Measurements from ENCODE around the gene NMRAL1.

The NMRAL1 gene

GRCh38 chr16:4455081-4455480 lies 19.3 kb downstream of the NMRAL1 start:
- Histone ChIP-seq H3K36me3 (ENCODE audit: insufficient read depth, low read length) (peaks cover 79% of the 10 kb centered on the region), H3K9me2 (ENCODE audit: low read depth, low read length) (no peaks in the 10 kb centered on the region), H3K4me2 (ENCODE audit: low read length) (no peak overlapping the region), H3K9me3 (ENCODE audit: low read length) (no peaks in the 10 kb centered on the region), H3K9ac (ENCODE audit: low read length) (no peak overlapping the region), H3K27me3 (ENCODE audit: insufficient read depth, low read length) (no peaks in the 10 kb centered on the region), H3K4me1 (ENCODE audit: insufficient read depth, low read length, severe bottlenecking) (no peaks in the 10 kb centered on the region), H2AFZ (ENCODE audit: low read length) (no peak overlapping the region), H3K4me3 (ENCODE audit: low read depth, low read length, poor library complexity, severe bottlenecking) (no peak overlapping the region), H3K27ac (ENCODE audit: low read depth, low read length, poor library complexity, severe bottlenecking) (no peak overlapping the region), H3K79me2 (ENCODE audit: insufficient read depth, low read length) (no peaks in the 10 kb centered on the region), H4K20me1 (ENCODE audit: insufficient read depth, low read length) (no peaks in the 10 kb centered on the region), H3F3A (ENCODE audit: insufficient read depth, low read length) (no peaks in the 10 kb centered on the region)
- TF ChIP-seq CTCF (IDR thresholded peaks at IDR 0.05; ENCODE audit: low read length) (no peak), EZH2 (IDR thresholded peaks at IDR 0.05; ENCODE audit: borderline replicate concordance, low read length) (no peak)

- H3K27me3 ChIP-seq (ENCODE audit: insufficient read depth, low read length), result no peaks in the 10 kb centered on the region
- H3K27ac ChIP-seq (ENCODE audit: low read depth, low read length, poor library complexity, severe bottlenecking), result no peak overlapping the region
- peaks cover 81% of the 10 kb centered on the region for H3K36me3 ChIP-seq (ENCODE audit: insufficient read depth, low read length)
- H3F3A ChIP-seq (ENCODE audit: insufficient read depth, low read length), result no peaks in the 10 kb centered on the region
- no peaks in the 10 kb centered on the region for H4K20me1 ChIP-seq (ENCODE audit: insufficient read depth, low read length)
- no peak overlapping the region for H3K4me2 ChIP-seq (ENCODE audit: low read length)
- no peak for TF ChIP-seq CTCF (IDR thresholded peaks at IDR 0.05; ENCODE audit: low read length)
- no peak for TF ChIP-seq EZH2 (IDR thresholded peaks at IDR 0.05; ENCODE audit: borderline replicate concordance, low read length)
- H3K4me1 ChIP-seq (ENCODE audit: insufficient read depth, low read length, severe bottlenecking), result no peaks in the 10 kb centered on the region
- no peaks in the 10 kb centered on the region for H3K9me2 ChIP-seq (ENCODE audit: low read depth, low read length)
- H3K79me2 ChIP-seq (ENCODE audit: insufficient read depth, low read length), result no peaks in the 10 kb centered on the region
- no peak overlapping the region for H3K9ac ChIP-seq (ENCODE audit: low read length)
- no peaks in the 10 kb centered on the region for H3K9me3 ChIP-seq (ENCODE audit: low read length)
- H3K4me3 ChIP-seq (ENCODE audit: low read depth, low read length, poor library complexity, severe bottlenecking), result no peak overlapping the region
- no peak overlapping the region for H2AFZ ChIP-seq (ENCODE audit: low read length)
Observed at GRCh38 chr16:4454623-4455022, 19.8 kb downstream of the NMRAL1 start.

GRCh38 chr16:4452674-4453073 lies 21.8 kb downstream of the NMRAL1 start:
- no peaks in the 10 kb centered on the region for H4K20me1 ChIP-seq (ENCODE audit: insufficient read depth, low read length)
- no peaks in the 10 kb centered on the region for H3K79me2 ChIP-seq (ENCODE audit: insufficient read depth, low read length)
- no peaks in the 10 kb centered on the region for H3F3A ChIP-seq (ENCODE audit: insufficient read depth, low read length)
- no peak overlapping the region for H3K4me3 ChIP-seq (ENCODE audit: low read depth, low read length, poor library complexity, severe bottlenecking)
- H3K36me3 ChIP-seq (ENCODE audit: insufficient read depth, low read length), result peaks cover 92% of the 10 kb centered on the region
- no peaks in the 10 kb centered on the region for H3K4me1 ChIP-seq (ENCODE audit: insufficient read depth, low read length, severe bottlenecking)
- no peak overlapping the region for H3K4me2 ChIP-seq (ENCODE audit: low read length)
- TF ChIP-seq EZH2 (IDR thresholded peaks at IDR 0.05; ENCODE audit: borderline replicate concordance, low read length) (no peak), CTCF (IDR thresholded peaks at IDR 0.05; ENCODE audit: low read length) (no peak)
- no peaks in the 10 kb centered on the region for H3K27me3 ChIP-seq (ENCODE audit: insufficient read depth, low read length)
- H3K9ac ChIP-seq (ENCODE audit: low read length), result no peak overlapping the region
- H3K27ac ChIP-seq (ENCODE audit: low read depth, low read length, poor library complexity, severe bottlenecking), result no peak overlapping the region
- H3K9me3 ChIP-seq (ENCODE audit: low read length), result no peaks in the 10 kb centered on the region
- no peaks in the 10 kb centered on the region for H3K9me2 ChIP-seq (ENCODE audit: low read depth, low read length)
- H2AFZ ChIP-seq (ENCODE audit: low read length), result no peak overlapping the region

Measured in OCI-LY1 (cell line).